ENCODE data around the gene ACTG2.

- TF ChIP-seq CTCF (IDR thresholded peaks at IDR 0.05) = no peak
- TF ChIP-seq POLR2A (IDR thresholded peaks at IDR 0.05) = no peak
Observed at GRCh38 chr2:73901143-73901542, 8.3 kb downstream of the ACTG2 start.

Data from adrenal gland (tissue), 5 donors.